HCT116 (cell line): Measurements from ENCODE around the gene SORCS2. TPM values are rescaled to one million over a fixed set of nuclear protein-coding genes. Genes with fewer than 3 reads are reported as not detected.

ENCODE experiments used
- ATAC-seq: fragments of 200-7000 bp; cut with Tn5 transposase; 2 replicates; pipeline ENCODE4 v1.9.1; 2020; ENCODE audit warnings: mild to moderate bottlenecking, moderate library complexity
- BruUV-seq: library from RNA; stranded (reverse); fragments of 400-500 nt; replicated peaks from 2 replicates; lab custom pipeline; 2021; lab: Mats Ljungman, UMichigan
- CTCF ChIA-PET: fragments of 300-600 bp; sonication (Branson Sonifier 250); formaldehyde crosslinking; loops from one replicate; lab custom pipeline; 2021; ENCODE audit warnings: antibody characterized with exemption; lab: Charles Lee
- POLR2A ChIA-PET: fragments of 300-600, 350-600 bp; sonication (Branson Sonifier 250); formaldehyde crosslinking; loops from one replicate; lab custom pipeline; 2021; ENCODE audit warnings: antibody characterized with exemption; lab: Charles Lee
- RAD21 ChIA-PET, 2 experiments: fragments of 300-600 bp; sonication (Branson Sonifier 250); formaldehyde crosslinking; loops; one replicate each; lab custom pipeline; 2023; ENCODE audit warnings: low total read pairs in 2 of 2; ENCODE audit not compliant: uncharacterized antibody in 2 of 2, unreplicated experiment in 2 of 2, low non-redundant PET in 1 of 2; lab: Charles Lee
- DNase-seq: peaks from one replicate; pipeline ENCODE4 v3.0.0-alpha.2; 2010; ENCODE audit warnings: low read depth, low spot score
- H2AFZ ChIP-seq: fragments of 200-600 bp; shearing (Covaris generic), sonication (generic); 2 replicates; pipeline ENCODE4 v1.6.1; 2017; ENCODE audit warnings: low read depth, mixed run types, mixed read lengths, antibody characterized with exemption, low read length; ENCODE audit not compliant: poor library complexity, severe bottlenecking
- H3K27ac ChIP-seq: 2 replicates; pipeline ENCODE4 v1.5.1; 2012; ENCODE audit warnings: low read depth, low read length
- H3K27me3 ChIP-seq: fragments of 200-600 bp; sonication (generic); 2 replicates; pipeline ENCODE4 v1.6.1; 2016; ENCODE audit warnings: mixed run types, low read length, mixed read lengths; ENCODE audit not compliant: insufficient read depth
- H3K36me3 ChIP-seq, 2 experiments: fragments of 200-500 bp in 1 of 2; fragments of 200-600 bp in 1 of 2; sonication (Bioruptor generic) in 1 of 2; sonication (generic) in 1 of 2; 2 replicates each; pipeline versions ENCODE4 v1.5.1 to v1.6.1; 2014 to 2016; ENCODE audit warnings: low read length in 2 of 2, inconsistent platforms in 1 of 2, mixed read lengths in 1 of 2, mixed run types in 1 of 2; ENCODE audit not compliant: insufficient read depth in 2 of 2, control insufficient read depth in 1 of 2
- H3K4me1 ChIP-seq, 2 experiments: fragments of 200-600 bp in 1 of 2; sonication (generic) in 1 of 2; 2 replicates each; pipeline versions ENCODE4 v1.5.1 to v1.6.1; 2012 to 2017; ENCODE audit warnings: low read length in 2 of 2, inconsistent platforms in 1 of 2, mild to moderate bottlenecking in 1 of 2, mixed read lengths in 1 of 2, mixed run types in 1 of 2, moderate library complexity in 1 of 2; ENCODE audit not compliant: insufficient read depth in 2 of 2, control insufficient read depth in 1 of 2
- H3K4me2 ChIP-seq: fragments of 200-600 bp; sonication (generic); 2 replicates; pipeline ENCODE4 v1.6.1; 2017; ENCODE audit warnings: mixed run types, low read length, mixed read lengths
- H3K4me3 ChIP-seq, 2 experiments: fragments of 200-600 bp in 1 of 2; sonication (generic) in 1 of 2; replicated peaks in 1 of 2; 2 replicates each; pipeline ENCODE4 v1.5.1; 2011 to 2016; ENCODE audit warnings: low read length in 2 of 2, control low read depth in 1 of 2, low read depth in 1 of 2, mild to moderate bottlenecking in 1 of 2, mixed read lengths in 1 of 2, mixed run types in 1 of 2
- H3K79me2 ChIP-seq: fragments of 200-600 bp; sonication (generic); 2 replicates; pipeline ENCODE4 v1.6.1; 2017; ENCODE audit warnings: mild to moderate bottlenecking, mixed run types, low read length, moderate library complexity, mixed read lengths; ENCODE audit not compliant: insufficient read depth
- H3K9ac ChIP-seq: fragments of 200-600 bp; sonication (generic); 2 replicates; pipeline ENCODE4 v1.6.1; 2016; ENCODE audit warnings: low read length, mixed read lengths
- H3K9me2 ChIP-seq: fragments of 200-600 bp; sonication (generic), shearing (Covaris generic); 2 replicates; pipeline ENCODE4 v1.6.1; 2017; ENCODE audit warnings: mixed run types, mild to moderate bottlenecking, moderate library complexity; ENCODE audit not compliant: insufficient read depth
- H3K9me3 ChIP-seq, 2 experiments: fragments of 200-500 bp in 1 of 2; fragments of 200-600 bp in 1 of 2; sonication (Bioruptor generic) in 1 of 2; sonication (generic) in 1 of 2; 2 replicates each; pipeline ENCODE4 v1.6.1; 2014 to 2017; ENCODE audit warnings: low read length in 2 of 2, mixed read lengths in 2 of 2, inconsistent platforms in 1 of 2, low read depth in 1 of 2, mild to moderate bottlenecking in 1 of 2, mixed run types in 1 of 2, moderate library complexity in 1 of 2; ENCODE audit not compliant: control insufficient read depth in 1 of 2, insufficient read depth in 1 of 2
- H4K20me1 ChIP-seq: fragments of 200-600 bp; sonication (generic), shearing (Covaris generic); 2 replicates; pipeline ENCODE4 v1.6.1; 2017; ENCODE audit warnings: mixed run types, mild to moderate bottlenecking, moderate library complexity; ENCODE audit not compliant: insufficient read depth
- CTCF ChIP-seq, 3 experiments: fragments of 200-600 bp in 1 of 3; sonication (generic) in 1 of 3; IDR thresholded peaks in 2 of 3; conservative IDR thresholded peaks in 1 of 3; 2 replicates each; pipeline ENCODE4 v1.5.1; 2012 to 2017; ENCODE audit warnings: low read depth in 2 of 3, low read length in 2 of 3, antibody characterized with exemption in 1 of 3, borderline replicate concordance in 1 of 3, control low read depth in 1 of 3, mild to moderate bottlenecking in 1 of 3, mixed read lengths in 1 of 3, mixed run types in 1 of 3, moderate library complexity in 1 of 3; ENCODE audit not compliant: insufficient read depth in 1 of 3
- EZH2phosphoT487 ChIP-seq: fragments of 200-600 bp; IDR thresholded peaks from 2 replicates; pipeline ENCODE4 v1.6.1; 2018; ENCODE audit warnings: antibody characterized with exemption, borderline replicate concordance
- POLR2A ChIP-seq: IDR thresholded peaks from 2 replicates; pipeline ENCODE4 v1.7.0; 2011; ENCODE audit warnings: borderline replicate concordance; ENCODE audit not compliant: insufficient read depth, insufficient read length; ENCODE audit errors: extremely low read depth
- SP1 ChIP-seq: IDR thresholded peaks from 2 replicates; pipeline ENCODE4 v1.6.1; 2012; ENCODE audit warnings: low read depth
- TCF7L2 ChIP-seq: IDR thresholded peaks from 2 replicates; pipeline ENCODE4 v1.7.0; 2011; ENCODE audit warnings: borderline replicate concordance, inconsistent platforms; ENCODE audit not compliant: insufficient read depth, insufficient read length; ENCODE audit errors: extremely low read depth
- YY1 ChIP-seq: IDR thresholded peaks from 2 replicates; pipeline ENCODE4 v1.6.1; 2011; ENCODE audit warnings: low read length, low read depth, moderate library complexity, mild to moderate bottlenecking; ENCODE audit not compliant: insufficient replicate concordance; ENCODE audit errors: extremely low read depth
- ZFX ChIP-seq: fragments of 450-650 bp; IDR thresholded peaks from 2 replicates; pipeline ENCODE4 v1.6.1; 2017
- intact Hi-C: fragments of 100-400 bp; cut with micrococcal nuclease; formaldehyde crosslinking; loops from 2 replicates; pipeline ENCODE4 v1.10.0; 2022
- total RNA-seq: library from RNA; stranded (reverse); gene quantifications from one replicate; pipeline ENCODE4 v1.2.1, GENCODE V29; 2021; ENCODE audit not compliant: unreplicated experiment
- TF ChIP-seq, protein P1 (sequence below): IDR thresholded peaks from 2 replicates; pipeline ENCODE4 v1.6.1; 2011; ENCODE audit warnings: mild to moderate bottlenecking, low read length, moderate library complexity; ENCODE audit not compliant: insufficient replicate concordance; ENCODE audit errors: extremely low read depth

The SORCS2 gene
- total RNA-seq, 1 experiment from 2014 or later, result 0.37 TPM

GRCh38 chr4:7524064-7524682, 331.8 kb downstream of the SORCS2 start:
- Histone ChIP-seq H3K4me2 (no peak overlapping the region), H3K4me3 (no peak overlapping the region), H3K79me2 (no peaks in the 10 kb centered on the region), H3K9me3 (no peaks in the 10 kb centered on the region)
- no peak for TF ChIP-seq YY1
- TF ChIP-seq CTCF (IDR thresholded peaks at IDR 0.05 in 2 of 3, conservative IDR thresholded peaks at IDR 0.05 in 1 of 3; ENCODE audit: borderline replicate concordance in 1 of 3, insufficient read depth in 1 of 3, low read depth in 2 of 3, low read length in 2 of 3), result no peak
- no peak for TF ChIP-seq ZFX
- no peak for TF ChIP-seq SP1
- no peak for TF ChIP-seq POLR2A
- no peak for TF ChIP-seq TCF7L2
- no peak for TF ChIP-seq EZH2phosphoT487
- TF ChIP-seq, protein P1, sequence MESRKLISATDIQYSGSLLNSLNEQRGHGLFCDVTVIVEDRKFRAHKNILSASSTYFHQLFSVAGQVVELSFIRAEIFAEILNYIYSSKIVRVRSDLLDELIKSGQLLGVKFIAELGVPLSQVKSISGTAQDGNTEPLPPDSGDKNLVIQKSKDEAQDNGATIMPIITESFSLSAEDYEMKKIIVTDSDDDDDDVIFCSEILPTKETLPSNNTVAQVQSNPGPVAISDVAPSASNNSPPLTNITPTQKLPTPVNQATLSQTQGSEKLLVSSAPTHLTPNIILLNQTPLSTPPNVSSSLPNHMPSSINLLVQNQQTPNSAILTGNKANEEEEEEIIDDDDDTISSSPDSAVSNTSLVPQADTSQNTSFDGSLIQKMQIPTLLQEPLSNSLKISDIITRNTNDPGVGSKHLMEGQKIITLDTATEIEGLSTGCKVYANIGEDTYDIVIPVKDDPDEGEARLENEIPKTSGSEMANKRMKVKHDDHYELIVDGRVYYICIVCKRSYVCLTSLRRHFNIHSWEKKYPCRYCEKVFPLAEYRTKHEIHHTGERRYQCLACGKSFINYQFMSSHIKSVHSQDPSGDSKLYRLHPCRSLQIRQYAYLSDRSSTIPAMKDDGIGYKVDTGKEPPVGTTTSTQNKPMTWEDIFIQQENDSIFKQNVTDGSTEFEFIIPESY, result no peak
- TF ChIP-seq, all 23 proteins: peak for 0
- H3K27ac ChIP-seq, result no peak overlapping the region
- BruUV-seq, result no TSS peak
- H3K9ac ChIP-seq, result no peak overlapping the region
- ATAC-seq (no peak), DNase-seq (no peak)
- ChIA-PET POLR2A (no interaction called here), RAD21 (no interaction called here), CTCF (no interaction called here)
- no peaks in the 10 kb centered on the region for H3K4me1 ChIP-seq
- no peaks in the 10 kb centered on the region for H4K20me1 ChIP-seq
- intact Hi-C loops, result no loop called here
- no peaks in the 10 kb centered on the region for H3K9me2 ChIP-seq
- no peaks in the 10 kb centered on the region for H3K36me3 ChIP-seq
- H3K27me3 ChIP-seq, result peaks cover 22% of the 10 kb centered on the region
- no peak overlapping the region for H2AFZ ChIP-seq
